ENCODE results near the gene KRT6C. TPM values are rescaled to one million over a fixed set of nuclear protein-coding genes. Genes with fewer than 3 reads are reported as not detected.

KRT6C gene
- total and polyA plus RNA-seq, 2 experiments from 2014 or later, result not detected

- Histone ChIP-seq H3K4me1 (ENCODE audit: low read depth) (peaks cover 7% of the 10 kb centered on the region), H3K36me3 (no peaks in the 10 kb centered on the region), H3K4me3 (no peak overlapping the region), H3K27ac (no peak overlapping the region), H3K9me3 (ENCODE audit: low read depth) (no peaks in the 10 kb centered on the region), H3K27me3 (no peaks in the 10 kb centered on the region)
- peak in 1 of 2 donors; percentile 75 for DNase-seq (ENCODE audit: low read depth in 1 of 2, low spot score in 1 of 2)
- TF ChIP-seq, protein P1, sequence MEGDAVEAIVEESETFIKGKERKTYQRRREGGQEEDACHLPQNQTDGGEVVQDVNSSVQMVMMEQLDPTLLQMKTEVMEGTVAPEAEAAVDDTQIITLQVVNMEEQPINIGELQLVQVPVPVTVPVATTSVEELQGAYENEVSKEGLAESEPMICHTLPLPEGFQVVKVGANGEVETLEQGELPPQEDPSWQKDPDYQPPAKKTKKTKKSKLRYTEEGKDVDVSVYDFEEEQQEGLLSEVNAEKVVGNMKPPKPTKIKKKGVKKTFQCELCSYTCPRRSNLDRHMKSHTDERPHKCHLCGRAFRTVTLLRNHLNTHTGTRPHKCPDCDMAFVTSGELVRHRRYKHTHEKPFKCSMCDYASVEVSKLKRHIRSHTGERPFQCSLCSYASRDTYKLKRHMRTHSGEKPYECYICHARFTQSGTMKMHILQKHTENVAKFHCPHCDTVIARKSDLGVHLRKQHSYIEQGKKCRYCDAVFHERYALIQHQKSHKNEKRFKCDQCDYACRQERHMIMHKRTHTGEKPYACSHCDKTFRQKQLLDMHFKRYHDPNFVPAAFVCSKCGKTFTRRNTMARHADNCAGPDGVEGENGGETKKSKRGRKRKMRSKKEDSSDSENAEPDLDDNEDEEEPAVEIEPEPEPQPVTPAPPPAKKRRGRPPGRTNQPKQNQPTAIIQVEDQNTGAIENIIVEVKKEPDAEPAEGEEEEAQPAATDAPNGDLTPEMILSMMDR (IDR thresholded peaks at IDR 0.05; ENCODE audit: low read depth, low read length), result no peak
Measured at GRCh38 chr12:52496590-52497071, 23.0 kb upstream of the KRT6C start.

DNA sequence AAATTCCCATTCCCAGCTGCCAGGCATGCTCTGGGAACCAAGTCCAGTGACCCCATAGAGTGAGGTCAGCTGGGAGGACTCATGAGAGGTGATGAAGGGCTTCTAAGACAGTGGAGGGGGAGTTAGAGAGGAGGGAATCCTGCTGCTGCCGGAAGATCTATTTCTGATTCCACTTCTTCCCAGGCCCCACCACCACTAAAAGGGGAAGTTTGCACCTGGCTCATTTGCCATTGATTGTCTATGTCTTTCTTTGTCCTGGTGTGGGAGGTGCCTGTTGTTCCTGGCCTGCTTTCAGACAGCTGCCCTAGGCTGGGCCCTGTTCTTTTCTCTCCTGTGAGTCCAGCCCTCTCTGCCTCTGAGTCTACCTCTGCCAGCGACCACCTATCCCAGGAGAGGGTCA is 22.4 kb upstream of the KRT6C start:
- Histone ChIP-seq H3K36me3 (no peaks in the 10 kb centered on the region), H3K4me3 (no peak overlapping the region), H3K4me1 (ENCODE audit: low read depth) (peaks cover 7% of the 10 kb centered on the region), H3K27ac (no peak overlapping the region), H3K27me3 (peaks cover 3% of the 10 kb centered on the region), H3K9me3 (ENCODE audit: low read depth) (no peaks in the 10 kb centered on the region)
- TF ChIP-seq, protein P1 (IDR thresholded peaks at IDR 0.05; ENCODE audit: low read depth, low read length), result no peak
- peak; percentile 19 to 45 for DNase-seq (ENCODE audit: low read depth in 1 of 2, low spot score in 1 of 2)

DNA sequence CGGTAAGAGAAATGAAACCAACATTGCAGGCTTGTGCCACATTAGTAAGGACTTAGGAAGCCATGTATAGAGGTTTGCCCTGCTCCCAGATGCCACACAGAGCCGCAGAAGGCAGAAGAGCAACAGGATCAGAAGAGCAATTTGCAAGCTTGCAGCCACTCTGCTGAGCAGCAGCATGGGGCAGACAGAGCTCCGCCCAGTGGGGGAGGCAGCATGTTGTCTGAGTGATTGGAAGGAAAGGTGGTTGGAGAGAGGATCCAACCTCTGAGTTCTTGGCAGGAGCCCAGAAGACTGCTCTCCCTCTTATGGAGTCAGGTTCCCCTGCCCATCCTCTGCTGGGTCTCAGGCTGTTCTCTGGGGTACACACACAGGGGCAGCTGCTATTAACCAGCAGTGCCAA is 21.8 kb upstream of the KRT6C start:
- Histone ChIP-seq H3K9me3 (ENCODE audit: low read depth) (no peaks in the 10 kb centered on the region), H3K4me1 (ENCODE audit: low read depth) (peaks cover 7% of the 10 kb centered on the region), H3K36me3 (no peaks in the 10 kb centered on the region), H3K27ac (no peak overlapping the region), H3K4me3 (no peak overlapping the region), H3K27me3 (peaks cover 3% of the 10 kb centered on the region)
- DNase-seq (ENCODE audit: low read depth in 1 of 2, low spot score in 1 of 2), result peak; percentile 52 to 53
- TF ChIP-seq, protein P1 (IDR thresholded peaks at IDR 0.05; ENCODE audit: low read depth, low read length), result no peak

DNA sequence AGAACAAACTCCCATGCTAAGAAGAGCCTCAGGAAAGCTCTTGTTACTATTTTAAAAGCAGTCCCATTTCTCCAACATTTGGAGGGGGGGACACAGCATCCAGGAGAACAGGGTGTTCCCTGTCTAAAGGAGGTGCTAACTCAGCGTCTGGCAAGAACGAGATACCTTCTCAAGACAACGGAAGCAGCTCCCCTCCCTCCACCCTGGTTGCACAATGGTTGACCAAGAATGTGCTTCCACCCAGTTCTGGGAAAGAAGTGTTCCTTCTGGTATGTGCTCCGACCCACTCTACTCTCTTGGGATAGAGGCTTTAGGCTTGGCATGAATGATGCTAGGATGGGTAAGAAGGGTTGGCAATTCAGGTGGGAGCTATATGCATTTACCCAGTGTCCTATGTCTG is 20.9 kb upstream of the KRT6C start:
- peak in 1 of 2 donors; percentile 94 for DNase-seq (ENCODE audit: low read depth in 1 of 2, low spot score in 1 of 2)
- H3K27ac ChIP-seq, result no peak overlapping the region
- H3K9me3 ChIP-seq (ENCODE audit: low read depth), result no peaks in the 10 kb centered on the region
- peaks cover 3% of the 10 kb centered on the region for H3K27me3 ChIP-seq
- TF ChIP-seq, protein P1 (IDR thresholded peaks at IDR 0.05; ENCODE audit: low read depth, low read length), result no peak
- H3K36me3 ChIP-seq, result no peaks in the 10 kb centered on the region
- H3K4me3 ChIP-seq, result no peak overlapping the region
- peaks cover 7% of the 10 kb centered on the region for H3K4me1 ChIP-seq (ENCODE audit: low read depth)

- Histone ChIP-seq H3K4me1 (ENCODE audit: low read depth) (peaks cover 7% of the 10 kb centered on the region), H3K9me3 (ENCODE audit: low read depth) (no peaks in the 10 kb centered on the region), H3K36me3 (no peaks in the 10 kb centered on the region), H3K27me3 (peaks cover 3% of the 10 kb centered on the region), H3K4me3 (no peak overlapping the region), H3K27ac (no peak overlapping the region)
- TF ChIP-seq, protein P1 (IDR thresholded peaks at IDR 0.05; ENCODE audit: low read depth, low read length), result no peak
- DNase-seq (ENCODE audit: low read depth in 1 of 2, low spot score in 1 of 2), result no peak
Measured at GRCh38 chr12:52494100-52494499, 20.5 kb upstream of the KRT6C start.
